ENCODE results near the gene TSC22D4. TPM values are rescaled to one million over a fixed set of nuclear protein-coding genes. Genes with fewer than 3 reads are reported as not detected.
"Not testable (repeated sequence)": the region's sequence is repeated elsewhere in the genome, so short reads cannot be mapped to it uniquely, and the experiment has no call there.

Gene TSC22D4
- total RNA-seq, 2 experiments from 2014 or later, result 157 to 159 TPM

DNA sequence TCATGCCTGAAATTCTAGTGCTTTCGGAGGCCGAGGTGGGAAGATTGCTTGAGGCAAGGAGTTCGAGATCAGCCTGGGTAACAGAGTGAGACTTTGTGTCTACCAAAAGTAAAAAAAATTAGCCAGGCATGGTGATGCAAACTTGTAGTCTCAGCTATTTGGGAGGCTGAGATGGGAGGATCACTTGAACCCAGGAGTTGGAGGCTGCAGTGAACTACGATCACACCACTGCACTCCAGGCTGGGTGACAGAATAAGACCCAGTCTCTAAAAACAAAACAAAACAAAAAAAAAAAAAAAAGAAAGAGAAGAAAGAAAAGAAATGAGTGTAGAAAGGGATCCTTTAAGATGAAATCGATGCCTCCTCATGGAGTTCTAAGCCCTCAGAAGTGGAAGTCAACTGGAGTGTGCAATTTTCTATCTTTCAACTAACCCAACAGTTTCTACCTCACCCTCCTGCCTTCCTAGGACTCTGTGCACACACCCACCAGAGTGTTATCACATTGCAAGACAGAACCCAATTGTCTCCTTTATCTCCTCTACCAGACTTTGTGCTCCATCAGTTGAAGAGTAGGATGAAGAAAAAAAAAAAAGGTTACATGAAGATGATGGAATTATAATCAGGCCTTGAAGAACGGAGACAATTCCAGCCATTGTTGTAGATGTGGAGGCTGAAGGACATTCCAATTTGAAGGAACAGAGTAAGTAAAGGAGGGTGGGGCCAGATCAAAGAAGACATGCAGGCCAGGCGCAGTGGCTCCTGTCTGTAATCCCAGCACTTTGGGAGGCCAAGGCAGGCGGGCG, 31.6 kb upstream of the TSC22D4 start:
- Mint-ChIP-seq H3K4me1 (peaks cover 8% of the 10 kb centered on the region), H3K4me3 (no peak overlapping the region), H3K9me3 (no peaks in the 10 kb centered on the region), H3K27me3 (peaks cover 18% of the 10 kb centered on the region), H3K36me3 (no peaks in the 10 kb centered on the region), H3K27ac (no peak overlapping the region)
- DNase-seq (no peak), ATAC-seq (ENCODE audit: low read depth) (no peak)
- POLR2A ChIA-PET, result no interaction called here

DNA sequence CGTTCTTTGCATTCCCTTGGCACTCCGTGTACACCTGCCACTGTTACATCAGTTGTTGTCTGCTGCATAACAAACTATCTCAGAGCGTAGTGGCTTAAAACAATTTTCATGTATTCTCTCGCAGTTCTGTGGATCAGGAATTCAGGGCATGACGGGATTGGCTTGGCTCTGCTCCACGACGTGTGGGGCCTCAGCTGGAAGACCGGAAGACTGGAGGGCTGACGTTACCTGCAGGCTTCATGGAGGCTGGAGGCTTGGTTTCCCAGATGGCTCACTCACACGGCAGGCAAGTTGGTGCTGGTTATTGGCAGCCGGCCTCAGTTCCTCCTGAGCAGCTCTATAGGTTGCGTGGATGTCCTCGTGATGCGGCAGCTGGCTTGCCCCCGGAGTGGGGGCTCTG, 30.2 kb upstream of the TSC22D4 start:
- H3K4me3 Mint-ChIP-seq, result no peak overlapping the region
- no peaks in the 10 kb centered on the region for H3K4me1 Mint-ChIP-seq
- DNase-seq (no peak), ATAC-seq (ENCODE audit: low read depth) (no peak)
- POLR2A ChIA-PET, result no interaction called here
- no peak overlapping the region for H3K27ac Mint-ChIP-seq
- H3K36me3 Mint-ChIP-seq, result no peaks in the 10 kb centered on the region
- H3K27me3 Mint-ChIP-seq, result peaks cover 16% of the 10 kb centered on the region
- no peaks in the 10 kb centered on the region for H3K9me3 Mint-ChIP-seq

DNA sequence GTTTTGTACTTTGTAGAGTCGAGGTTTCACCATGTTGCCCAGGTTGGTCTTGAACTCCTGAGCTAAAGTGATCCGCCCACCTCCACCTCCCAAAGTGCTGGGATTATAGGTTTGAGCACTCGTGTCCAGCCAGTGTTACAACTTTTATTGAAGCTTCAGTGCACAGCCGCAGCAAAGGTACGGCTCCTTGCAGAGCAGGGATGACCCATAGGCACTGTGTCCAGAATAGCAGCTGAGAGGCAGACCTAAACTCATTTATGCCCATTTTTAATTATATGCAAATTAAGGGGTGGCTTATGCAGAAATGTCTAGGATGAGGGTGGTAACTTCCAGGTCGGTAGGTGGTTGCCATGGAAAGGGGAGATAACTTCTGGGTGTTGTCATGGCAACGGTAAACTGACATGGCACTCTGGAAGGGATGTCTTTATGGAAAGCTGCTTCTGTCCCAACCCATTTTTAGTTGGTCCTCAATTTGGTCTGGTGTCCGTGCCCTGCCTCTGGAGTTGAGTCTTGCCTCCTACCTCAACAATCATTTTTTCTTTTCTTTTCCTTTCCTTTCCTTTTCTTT, 27.4 kb upstream of the TSC22D4 start:
- DNase-seq (no peak), ATAC-seq (ENCODE audit: low read depth) (no peak)
- H3K36me3 Mint-ChIP-seq, result no peaks in the 10 kb centered on the region
- no peak overlapping the region for H3K4me3 Mint-ChIP-seq
- POLR2A ChIA-PET, result interaction anchor here (0.6 kb wide), 1 partner anchor 174 kb away, joined by 3 read pairs; no protein-coding TSS in a partner anchor
- no peaks in the 10 kb centered on the region for H3K9me3 Mint-ChIP-seq
- H3K27me3 Mint-ChIP-seq, result peaks cover 4% of the 10 kb centered on the region
- no peak overlapping the region for H3K27ac Mint-ChIP-seq
- H3K4me1 Mint-ChIP-seq, result peaks cover 1% of the 10 kb centered on the region

DNA sequence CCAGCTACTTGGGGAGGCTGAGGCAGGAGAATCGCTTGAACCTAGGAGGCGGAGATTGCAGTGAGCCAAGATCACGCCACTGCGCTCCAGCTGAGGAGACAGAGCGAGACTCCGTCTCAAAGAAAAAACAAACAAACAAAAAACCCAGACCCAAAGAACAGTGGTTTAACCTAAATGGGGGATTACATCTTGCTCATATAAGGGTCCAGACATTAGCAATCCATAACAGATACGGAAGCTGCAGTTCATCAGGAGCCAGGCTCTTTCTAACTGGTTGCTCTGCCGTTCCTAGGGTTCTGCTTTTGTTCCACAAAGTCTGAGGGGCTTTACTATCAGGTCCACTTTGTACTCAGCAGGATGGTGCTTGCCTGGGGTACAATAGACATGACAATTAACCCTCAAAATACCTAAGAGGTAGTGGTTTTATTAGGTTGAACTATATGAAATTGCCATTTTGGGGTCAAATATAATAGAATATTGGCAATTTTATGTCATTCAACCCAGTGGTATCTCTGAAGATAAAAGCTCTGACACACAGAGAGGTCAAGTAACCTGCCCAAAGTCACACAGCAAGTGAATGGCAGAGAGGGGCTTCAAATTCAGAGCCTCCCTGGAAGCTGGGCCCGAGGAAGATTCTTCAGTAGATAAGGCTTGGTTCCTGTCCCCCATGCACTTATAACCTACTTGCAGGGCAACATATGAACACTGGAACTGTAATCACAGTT, 26.0 kb upstream of the TSC22D4 start:
- H3K27me3 Mint-ChIP-seq, result peaks cover 4% of the 10 kb centered on the region
- no peak for DNase-seq
- POLR2A ChIA-PET, result interaction anchor here (0.7 kb wide), 1 partner anchor 350 kb away, joined by 4 read pairs; no protein-coding TSS in a partner anchor

DNA sequence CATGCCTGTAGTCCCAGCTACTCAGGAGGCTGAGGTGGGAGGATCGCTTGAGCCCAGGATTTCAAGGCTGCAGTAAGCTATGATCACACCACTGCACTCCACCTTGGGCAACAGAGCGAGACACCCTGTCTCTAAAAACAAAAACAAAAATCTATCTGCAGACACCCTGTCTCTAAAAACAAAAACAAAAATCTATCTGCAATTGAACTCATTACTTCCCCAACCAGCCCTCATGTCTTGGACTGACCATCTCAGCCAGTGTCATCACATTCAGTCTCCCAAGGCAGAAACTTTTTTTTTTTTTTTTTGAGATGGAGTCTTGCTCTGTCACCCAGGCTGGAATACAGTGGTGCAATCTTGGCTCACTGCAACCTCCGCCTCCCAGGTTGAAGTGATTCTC, 25.0 kb upstream of the TSC22D4 start:
- H3K4me1 Mint-ChIP-seq; H3K27ac Mint-ChIP-seq; H3K36me3 Mint-ChIP-seq; DNase-seq; H3K9me3 Mint-ChIP-seq; H3K27me3 Mint-ChIP-seq; H3K4me3 Mint-ChIP-seq; ATAC-seq (ENCODE audit: low read depth): not testable (repeated sequence)
- POLR2A ChIA-PET, result interaction anchor here (0.6 kb wide), 1 partner anchor 9 kb away, joined by 3 read pairs; no protein-coding TSS in a partner anchor

More for the DNA sequence above, 26.0 kb upstream of the TSC22D4 start:
- Mint-ChIP-seq H3K4me3 (no peak overlapping the region), H3K36me3 (no peaks in the 10 kb centered on the region), H3K27ac (no peak overlapping the region), H3K9me3 (no peaks in the 10 kb centered on the region), H3K4me1 (peaks cover 1% of the 10 kb centered on the region)
- no peak for ATAC-seq (ENCODE audit: low read depth)

DNA sequence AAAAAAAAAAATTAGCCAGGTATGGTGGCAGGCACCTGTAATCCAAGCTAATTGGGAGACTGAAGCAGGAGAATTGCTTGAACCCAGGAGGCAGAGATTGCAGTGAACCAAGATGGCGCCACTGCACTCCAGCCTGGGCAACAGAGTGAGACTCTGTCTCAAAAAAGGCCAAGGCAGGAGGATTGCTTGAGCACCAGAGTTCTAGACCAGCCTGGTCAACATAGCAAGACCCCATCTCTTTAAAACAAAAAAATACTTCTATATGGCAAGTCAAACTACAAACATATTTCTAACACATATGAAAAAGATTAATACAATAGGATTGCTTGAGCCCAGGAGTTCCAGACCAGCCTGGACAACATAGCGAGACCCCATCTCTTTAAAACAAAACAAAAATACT, 21.7 kb upstream of the TSC22D4 start:
- H3K4me1 Mint-ChIP-seq; DNase-seq; POLR2A ChIA-PET; H3K4me3 Mint-ChIP-seq; ATAC-seq (ENCODE audit: low read depth); H3K36me3 Mint-ChIP-seq; H3K27ac Mint-ChIP-seq; H3K9me3 Mint-ChIP-seq: not testable (repeated sequence)
- H3K27me3 Mint-ChIP-seq, result peaks cover 12% of the 10 kb centered on the region

DNA sequence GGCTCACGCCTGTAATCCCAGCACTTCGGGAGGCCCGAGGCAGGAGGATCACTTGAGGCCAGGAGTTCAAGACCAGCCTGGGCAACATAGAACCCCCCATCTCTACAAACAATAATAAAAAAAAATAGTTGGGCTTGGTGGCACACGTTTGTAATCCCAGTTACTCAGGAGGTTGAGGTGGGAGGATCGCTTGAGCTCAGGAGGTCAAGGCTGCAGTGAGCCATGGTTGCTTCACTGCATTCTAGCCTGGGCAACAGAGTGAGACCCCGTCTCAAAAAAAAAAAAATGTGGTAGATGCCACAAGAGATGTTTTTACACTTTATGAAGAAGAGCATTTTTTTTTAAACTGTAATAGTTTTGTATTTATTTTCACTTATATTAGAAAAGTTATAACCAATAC, 17.5 kb upstream of the TSC22D4 start:
- DNase-seq (no peak), ATAC-seq (ENCODE audit: low read depth) (no peak)
- Mint-ChIP-seq H3K4me3 (no peak overlapping the region), H3K27me3 (peaks cover 26% of the 10 kb centered on the region), H3K27ac (no peak overlapping the region), H3K4me1 (peaks cover 11% of the 10 kb centered on the region), H3K9me3 (no peaks in the 10 kb centered on the region), H3K36me3 (peaks cover 2% of the 10 kb centered on the region)
- POLR2A ChIA-PET, result interaction anchor here (0.7 kb wide), 1 partner anchor 38 kb away, joined by 3 read pairs; no protein-coding TSS in a partner anchor

DNA sequence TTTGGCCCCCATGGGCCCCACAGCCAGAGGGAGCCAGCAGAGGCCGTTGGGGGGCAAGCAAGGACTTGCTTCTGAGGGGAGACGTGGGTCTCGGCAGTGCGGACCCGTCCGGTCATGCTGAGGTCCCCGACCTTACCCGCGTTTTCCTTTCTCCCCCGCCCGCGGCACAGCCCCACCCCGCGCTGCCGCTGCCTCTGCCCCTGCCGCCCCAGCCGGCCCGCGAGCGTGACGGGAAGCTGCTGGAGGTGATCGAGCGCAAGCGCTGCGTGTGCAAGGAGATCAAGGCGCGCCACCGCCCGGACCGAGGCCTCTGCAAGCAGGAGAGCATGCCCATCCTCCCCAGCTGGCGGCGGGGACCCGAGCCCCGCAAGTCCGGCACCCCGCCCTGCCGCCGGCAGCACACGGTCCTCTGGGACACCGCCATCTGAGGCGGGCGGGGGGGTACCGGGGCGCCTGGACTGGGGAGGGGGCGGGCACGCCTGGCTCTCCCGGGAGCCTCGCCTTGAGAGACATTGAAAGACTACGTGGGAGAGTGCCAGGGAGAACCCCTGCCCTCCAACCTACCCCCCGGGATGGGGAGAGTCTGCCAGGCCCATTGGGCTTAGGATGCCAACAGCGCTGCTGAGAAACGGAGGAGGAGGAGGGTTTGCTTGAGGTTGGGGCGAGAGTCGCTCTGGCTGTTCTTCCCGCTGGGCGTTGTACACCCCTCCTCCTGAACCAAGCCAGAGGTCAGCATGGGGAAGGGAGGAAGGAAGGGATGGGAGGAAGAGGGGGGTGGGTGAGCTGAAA, 14.7 kb upstream of the TSC22D4 start:
- Mint-ChIP-seq H3K9me3 (no peaks in the 10 kb centered on the region), H3K27me3 (peaks cover 24% of the 10 kb centered on the region), H3K36me3 (peaks cover 2% of the 10 kb centered on the region), H3K4me3 (peak overlapping the region; percentile 82), H3K4me1 (peaks cover 11% of the 10 kb centered on the region), H3K27ac (peak overlapping the region; percentile 51)
- DNase-seq, result peak; percentile 77
- POLR2A ChIA-PET, result interaction anchor here (0.6 to 2.2 kb wide), 4 partner anchors 45 to 199 kb away, joined by 3 to 10 read pairs (median 4); partner anchors contain the start of genes AGFG2 and FBXO24
- peak; percentile 91 for ATAC-seq (ENCODE audit: low read depth)

DNA sequence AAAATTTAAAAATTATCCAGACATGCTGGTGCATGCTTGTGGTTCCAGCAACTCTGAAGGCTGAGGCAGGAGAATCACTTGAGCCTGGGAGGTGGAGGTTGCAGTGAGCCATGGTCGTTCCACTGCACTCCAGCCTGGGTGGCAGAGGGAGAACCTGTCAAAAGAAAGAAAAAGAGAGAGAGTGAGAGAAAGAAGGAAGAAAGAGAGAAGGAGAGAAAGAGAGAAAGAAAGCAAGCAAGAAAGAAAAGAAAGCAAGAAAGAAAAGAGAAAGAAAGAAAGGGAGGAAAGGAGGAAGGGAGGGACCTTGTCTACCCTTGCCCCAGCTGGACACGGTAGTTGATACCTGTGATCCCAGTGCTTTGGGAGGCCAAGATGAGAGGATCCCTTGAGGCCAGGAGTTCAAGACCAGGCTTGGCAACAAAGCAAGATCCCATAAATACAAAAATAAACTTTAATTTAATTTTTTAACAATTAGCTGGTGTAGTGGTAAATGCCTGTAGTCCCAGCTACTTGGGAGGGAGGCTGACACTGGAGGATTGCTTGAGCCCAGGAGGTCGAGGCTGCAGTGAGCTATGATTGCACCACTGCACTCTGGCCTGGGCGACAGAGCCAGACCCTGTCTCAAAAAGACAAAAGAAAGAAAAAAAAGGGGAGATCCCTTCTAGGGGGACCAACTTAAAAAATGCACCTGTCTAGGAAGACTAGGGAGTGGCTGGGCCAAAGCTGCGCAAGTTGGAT, 13.9 kb upstream of the TSC22D4 start:
- POLR2A ChIA-PET, result interaction anchor here (0.6 to 2.2 kb wide), 3 partner anchors 46 to 200 kb away, joined by 3 to 10 read pairs (median 4); partner anchors contain the start of gene AGFG2
- DNase-seq (no peak), ATAC-seq (ENCODE audit: low read depth) (peak; percentile 4)
- Mint-ChIP-seq H3K36me3 (peaks cover 2% of the 10 kb centered on the region), H3K27ac (peak overlapping the region; percentile 69), H3K9me3 (no peaks in the 10 kb centered on the region), H3K4me1 (peaks cover 11% of the 10 kb centered on the region), H3K27me3 (peaks cover 21% of the 10 kb centered on the region), H3K4me3 (peak overlapping the region; percentile 76)

DNA sequence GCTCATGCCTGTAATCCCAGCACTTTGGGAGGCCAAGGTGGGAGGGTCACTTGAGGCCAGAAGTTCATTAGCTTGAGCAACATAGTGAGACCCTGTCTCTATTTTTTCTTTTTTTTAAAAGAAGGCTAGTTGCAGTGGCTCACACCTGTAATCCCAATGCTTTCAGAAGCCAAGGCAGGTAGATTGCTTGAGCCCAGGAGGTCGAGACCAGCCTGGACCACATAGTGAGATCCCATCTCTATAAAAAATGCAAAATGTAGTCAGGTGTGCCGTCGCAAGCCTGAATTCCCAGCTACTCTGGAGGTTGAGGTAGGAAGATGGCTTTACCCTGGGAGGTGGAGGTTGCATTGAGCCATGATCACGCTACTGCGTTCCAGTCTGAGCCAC, 12.2 kb upstream of the TSC22D4 start:
- Mint-ChIP-seq H3K9me3 (no peaks in the 10 kb centered on the region), H3K36me3 (peaks cover 2% of the 10 kb centered on the region), H3K27me3 (peaks cover 14% of the 10 kb centered on the region), H3K27ac (no peak overlapping the region), H3K4me3 (no peak overlapping the region), H3K4me1 (peaks cover 11% of the 10 kb centered on the region)
- DNase-seq (no peak), ATAC-seq (ENCODE audit: low read depth) (no peak)
- POLR2A ChIA-PET, result no interaction called here

DNA sequence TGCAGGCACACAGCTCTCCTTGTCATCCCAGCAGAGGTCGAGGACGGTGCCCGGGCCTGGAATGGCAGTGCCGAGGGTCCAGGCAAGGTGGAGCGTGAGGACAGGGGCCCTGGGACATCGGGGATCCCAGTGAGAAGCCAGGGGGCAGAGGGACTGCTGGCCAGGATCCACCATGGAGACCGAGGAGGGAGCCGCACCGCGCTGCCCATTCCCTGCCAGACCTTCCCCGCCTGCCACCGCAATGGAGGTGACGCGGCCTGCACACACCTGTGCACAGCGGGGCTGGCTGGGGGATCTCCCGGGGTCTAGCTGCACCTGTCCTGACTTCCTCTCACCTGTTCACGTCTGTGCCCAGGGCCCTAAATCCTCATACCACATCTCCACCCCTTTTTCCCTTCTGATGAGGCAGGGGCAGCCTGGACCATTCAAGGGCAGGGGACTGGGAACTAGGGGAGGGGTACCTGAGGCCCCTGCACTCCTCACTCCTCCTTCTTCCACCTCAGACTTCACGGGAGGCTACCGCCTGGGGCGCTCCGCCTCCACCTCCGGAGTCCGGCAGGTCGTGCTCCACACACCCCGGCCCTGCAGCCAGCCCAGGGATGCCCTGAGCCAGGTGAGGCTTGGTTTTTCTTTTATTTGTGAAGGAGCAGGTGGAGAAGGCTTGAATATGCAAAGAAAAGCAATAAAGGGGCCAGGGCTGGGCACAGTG, 11.6 kb upstream of the TSC22D4 start:
- peaks cover 11% of the 10 kb centered on the region for H3K4me1 Mint-ChIP-seq
- H3K27ac Mint-ChIP-seq, result no peak overlapping the region
- no peak overlapping the region for H3K4me3 Mint-ChIP-seq
- no peak for DNase-seq
- no peak for ATAC-seq (ENCODE audit: low read depth)
- POLR2A ChIA-PET, result interaction anchor here (1.0 kb wide), 1 partner anchor 54 kb away, joined by 4 read pairs; the partner anchor contains the start of gene PPP1R35
- peaks cover 2% of the 10 kb centered on the region for H3K36me3 Mint-ChIP-seq
- H3K27me3 Mint-ChIP-seq, result peaks cover 13% of the 10 kb centered on the region
- H3K9me3 Mint-ChIP-seq, result no peaks in the 10 kb centered on the region

DNA sequence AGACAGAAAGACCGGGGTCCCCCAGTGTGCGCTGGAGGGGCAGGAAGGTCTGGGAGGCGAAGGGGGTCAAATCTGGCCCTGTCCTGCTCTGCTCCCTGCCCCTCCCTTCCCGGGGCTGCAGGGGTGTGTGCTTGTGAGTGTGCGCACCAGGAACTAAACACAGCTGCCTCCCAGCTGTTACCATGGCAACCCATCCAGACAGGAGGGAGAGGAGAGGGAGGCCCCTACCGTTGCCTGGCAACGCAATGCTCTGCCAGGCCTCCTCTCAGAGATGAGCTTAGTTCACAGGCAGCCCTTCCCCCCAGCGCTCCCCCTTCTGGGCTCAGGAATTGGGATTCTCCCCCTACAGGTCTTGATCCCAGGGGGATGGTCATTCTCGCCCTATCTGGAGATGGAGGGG, 10.8 kb upstream of the TSC22D4 start:
- Mint-ChIP-seq H3K36me3 (peaks cover 2% of the 10 kb centered on the region), H3K4me3 (no peak overlapping the region), H3K9me3 (no peaks in the 10 kb centered on the region), H3K4me1 (peaks cover 11% of the 10 kb centered on the region), H3K27me3 (peaks cover 10% of the 10 kb centered on the region), H3K27ac (no peak overlapping the region)
- POLR2A ChIA-PET, result interaction anchor here (0.6 to 1.0 kb wide), 2 partner anchors 26 to 53 kb away, joined by 3 to 4 read pairs; partner anchors contain the start of gene PPP1R35
- DNase-seq (no peak), ATAC-seq (ENCODE audit: low read depth) (no peak)

Measured in activated naive CD8-positive, alpha-beta T cell treated with anti-CD3 and anti-CD28 coated beads, Interleukin-2, amount 10 ng/mL, durations not matched to agents 7 days and 5 days (primary cell).